HCT116 (cell line): Measurements from ENCODE around the gene LTBP1. TPM values are rescaled to one million over a fixed set of nuclear protein-coding genes. Genes with fewer than 3 reads are reported as not detected.

Experiments used
- ATAC-seq: fragments of 200-7000 bp; cut with Tn5 transposase; 2 replicates; pipeline ENCODE4 v1.9.1; 2020; ENCODE audit warnings: mild to moderate bottlenecking, moderate library complexity
- BruUV-seq: library from RNA; stranded (reverse); fragments of 400-500 nt; replicated peaks from 2 replicates; lab custom pipeline; 2021; lab: Mats Ljungman, UMichigan
- CTCF ChIA-PET: fragments of 300-600 bp; sonication (Branson Sonifier 250); formaldehyde crosslinking; loops from one replicate; lab custom pipeline; 2021; ENCODE audit warnings: antibody characterized with exemption; lab: Charles Lee
- POLR2A ChIA-PET: fragments of 300-600, 350-600 bp; sonication (Branson Sonifier 250); formaldehyde crosslinking; loops from one replicate; lab custom pipeline; 2021; ENCODE audit warnings: antibody characterized with exemption; lab: Charles Lee
- RAD21 ChIA-PET, 2 experiments: fragments of 300-600 bp; sonication (Branson Sonifier 250); formaldehyde crosslinking; loops; one replicate each; lab custom pipeline; 2023; ENCODE audit warnings: low total read pairs in 2 of 2; ENCODE audit not compliant: uncharacterized antibody in 2 of 2, unreplicated experiment in 2 of 2, low non-redundant PET in 1 of 2; lab: Charles Lee
- DNase-seq: peaks from one replicate; pipeline ENCODE4 v3.0.0-alpha.2; 2010; ENCODE audit warnings: low read depth, low spot score
- H2AFZ ChIP-seq: fragments of 200-600 bp; shearing (Covaris generic), sonication (generic); 2 replicates; pipeline ENCODE4 v1.6.1; 2017; ENCODE audit warnings: low read depth, mixed run types, mixed read lengths, antibody characterized with exemption, low read length; ENCODE audit not compliant: poor library complexity, severe bottlenecking
- H3K27ac ChIP-seq: 2 replicates; pipeline ENCODE4 v1.5.1; 2012; ENCODE audit warnings: low read depth, low read length
- H3K27me3 ChIP-seq: fragments of 200-600 bp; sonication (generic); 2 replicates; pipeline ENCODE4 v1.6.1; 2016; ENCODE audit warnings: mixed run types, low read length, mixed read lengths; ENCODE audit not compliant: insufficient read depth
- H3K36me3 ChIP-seq, 2 experiments: fragments of 200-500 bp in 1 of 2; fragments of 200-600 bp in 1 of 2; sonication (Bioruptor generic) in 1 of 2; sonication (generic) in 1 of 2; 2 replicates each; pipeline versions ENCODE4 v1.5.1 to v1.6.1; 2014 to 2016; ENCODE audit warnings: low read length in 2 of 2, inconsistent platforms in 1 of 2, mixed read lengths in 1 of 2, mixed run types in 1 of 2; ENCODE audit not compliant: insufficient read depth in 2 of 2, control insufficient read depth in 1 of 2
- H3K4me1 ChIP-seq, 2 experiments: fragments of 200-600 bp in 1 of 2; sonication (generic) in 1 of 2; 2 replicates each; pipeline versions ENCODE4 v1.5.1 to v1.6.1; 2012 to 2017; ENCODE audit warnings: low read length in 2 of 2, inconsistent platforms in 1 of 2, mild to moderate bottlenecking in 1 of 2, mixed read lengths in 1 of 2, mixed run types in 1 of 2, moderate library complexity in 1 of 2; ENCODE audit not compliant: insufficient read depth in 2 of 2, control insufficient read depth in 1 of 2
- H3K4me2 ChIP-seq: fragments of 200-600 bp; sonication (generic); 2 replicates; pipeline ENCODE4 v1.6.1; 2017; ENCODE audit warnings: mixed run types, low read length, mixed read lengths
- H3K4me3 ChIP-seq, 2 experiments: fragments of 200-600 bp in 1 of 2; sonication (generic) in 1 of 2; replicated peaks in 1 of 2; 2 replicates each; pipeline ENCODE4 v1.5.1; 2011 to 2016; ENCODE audit warnings: low read length in 2 of 2, control low read depth in 1 of 2, low read depth in 1 of 2, mild to moderate bottlenecking in 1 of 2, mixed read lengths in 1 of 2, mixed run types in 1 of 2
- H3K79me2 ChIP-seq: fragments of 200-600 bp; sonication (generic); 2 replicates; pipeline ENCODE4 v1.6.1; 2017; ENCODE audit warnings: mild to moderate bottlenecking, mixed run types, low read length, moderate library complexity, mixed read lengths; ENCODE audit not compliant: insufficient read depth
- H3K9ac ChIP-seq: fragments of 200-600 bp; sonication (generic); 2 replicates; pipeline ENCODE4 v1.6.1; 2016; ENCODE audit warnings: low read length, mixed read lengths
- H3K9me2 ChIP-seq: fragments of 200-600 bp; sonication (generic), shearing (Covaris generic); 2 replicates; pipeline ENCODE4 v1.6.1; 2017; ENCODE audit warnings: mixed run types, mild to moderate bottlenecking, moderate library complexity; ENCODE audit not compliant: insufficient read depth
- H3K9me3 ChIP-seq, 2 experiments: fragments of 200-500 bp in 1 of 2; fragments of 200-600 bp in 1 of 2; sonication (Bioruptor generic) in 1 of 2; sonication (generic) in 1 of 2; 2 replicates each; pipeline ENCODE4 v1.6.1; 2014 to 2017; ENCODE audit warnings: low read length in 2 of 2, mixed read lengths in 2 of 2, inconsistent platforms in 1 of 2, low read depth in 1 of 2, mild to moderate bottlenecking in 1 of 2, mixed run types in 1 of 2, moderate library complexity in 1 of 2; ENCODE audit not compliant: control insufficient read depth in 1 of 2, insufficient read depth in 1 of 2
- H4K20me1 ChIP-seq: fragments of 200-600 bp; sonication (generic), shearing (Covaris generic); 2 replicates; pipeline ENCODE4 v1.6.1; 2017; ENCODE audit warnings: mixed run types, mild to moderate bottlenecking, moderate library complexity; ENCODE audit not compliant: insufficient read depth
- EZH2phosphoT487 ChIP-seq: fragments of 200-600 bp; IDR thresholded peaks from 2 replicates; pipeline ENCODE4 v1.6.1; 2018; ENCODE audit warnings: antibody characterized with exemption, borderline replicate concordance
- JUND ChIP-seq: IDR thresholded peaks from 2 replicates; pipeline ENCODE4 v1.6.1; 2012
- POLR2A ChIP-seq: IDR thresholded peaks from 2 replicates; pipeline ENCODE4 v1.7.0; 2011; ENCODE audit warnings: borderline replicate concordance; ENCODE audit not compliant: insufficient read depth, insufficient read length; ENCODE audit errors: extremely low read depth
- TCF7L2 ChIP-seq: IDR thresholded peaks from 2 replicates; pipeline ENCODE4 v1.7.0; 2011; ENCODE audit warnings: borderline replicate concordance, inconsistent platforms; ENCODE audit not compliant: insufficient read depth, insufficient read length; ENCODE audit errors: extremely low read depth
- ZFX ChIP-seq: fragments of 450-650 bp; IDR thresholded peaks from 2 replicates; pipeline ENCODE4 v1.6.1; 2017
- intact Hi-C: fragments of 100-400 bp; cut with micrococcal nuclease; formaldehyde crosslinking; loops from 2 replicates; pipeline ENCODE4 v1.10.0; 2022
- total RNA-seq: library from RNA; stranded (reverse); gene quantifications from one replicate; pipeline ENCODE4 v1.2.1, GENCODE V29; 2021; ENCODE audit not compliant: unreplicated experiment
- TF ChIP-seq, protein P1 (sequence below): IDR thresholded peaks from 2 replicates; pipeline ENCODE4 v1.6.1; 2011; ENCODE audit warnings: mild to moderate bottlenecking, low read length, moderate library complexity; ENCODE audit not compliant: insufficient replicate concordance; ENCODE audit errors: extremely low read depth
- TF ChIP-seq, protein P2 (sequence below): IDR thresholded peaks from 2 replicates; pipeline ENCODE4 v1.6.1; 2012
- TF ChIP-seq, protein P3 (sequence below): IDR thresholded peaks from 2 replicates; pipeline ENCODE4 v1.6.1; 2012

Gene LTBP1
- total RNA-seq, 1 experiment from 2014 or later: 5.1 TPM

DNA sequence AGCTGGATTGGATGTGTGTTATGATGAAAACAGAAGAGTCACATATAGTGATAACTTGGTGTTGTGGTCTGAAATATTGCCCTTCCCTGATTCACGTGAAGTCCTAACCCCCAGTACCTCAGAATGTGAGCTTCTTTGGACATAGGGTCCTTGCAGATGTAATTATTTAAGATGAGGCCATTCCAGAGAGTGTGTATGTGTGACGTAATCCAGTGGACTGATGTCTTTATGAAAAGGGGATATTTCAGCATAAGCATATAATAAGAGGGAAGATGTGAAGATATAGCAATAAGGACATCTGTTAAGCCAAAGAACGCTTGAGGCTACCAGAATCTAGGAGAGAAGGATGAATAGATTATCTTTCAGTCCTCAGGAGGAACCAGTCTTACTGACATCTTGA, 62.5 kb downstream of the LTBP1 start:
- POLR2A ChIA-PET: no interaction called here

DNA sequence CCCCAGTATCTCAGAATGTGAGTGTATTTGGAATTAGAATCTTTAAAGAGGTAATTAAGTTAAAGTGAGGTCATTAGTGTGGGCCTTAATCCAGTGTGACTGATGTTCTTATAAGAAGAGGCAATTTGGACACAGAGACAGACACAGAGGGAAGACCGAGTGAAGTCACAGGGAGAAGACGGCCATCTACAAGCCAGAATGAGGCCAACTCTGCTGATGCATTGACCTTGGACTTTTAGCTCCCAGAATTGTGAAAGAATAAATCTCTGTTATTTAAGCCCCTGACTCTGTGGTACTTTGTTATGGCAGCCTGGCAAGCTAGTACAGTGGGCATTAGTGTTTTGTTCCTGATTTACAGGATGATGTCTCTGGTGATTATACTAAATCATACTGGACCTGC, 64.6 kb downstream of the LTBP1 start:
- H2AFZ ChIP-seq: no peak overlapping the region
- intact Hi-C loops: loop anchor here (5.0 kb wide), 1 partner anchor 459 kb away; no protein-coding TSS in a partner anchor
- H3K27ac ChIP-seq: no peak overlapping the region
- BruUV-seq: no TSS peak
- no peak overlapping the region for H3K9ac ChIP-seq
- H3K9me3 ChIP-seq: no peaks in the 10 kb centered on the region
- no peaks in the 10 kb centered on the region for H4K20me1 ChIP-seq
- H3K27me3 ChIP-seq: no peaks in the 10 kb centered on the region
- H3K4me2 ChIP-seq: no peak overlapping the region
- H3K79me2 ChIP-seq: no peaks in the 10 kb centered on the region
- peaks cover 0 to 33% of the 10 kb centered on the region in 2 experiments; a peak in 2 of 4 replicates for H3K4me1 ChIP-seq
- H3K4me3 ChIP-seq: no peak overlapping the region
- ChIA-PET RAD21 (no interaction called here), CTCF (no interaction called here), POLR2A (no interaction called here)
- no peak for ATAC-seq
- no peak for DNase-seq
- TF ChIP-seq EZH2phosphoT487 (no peak), JUND (no peak)
- TF ChIP-seq, protein P1, sequence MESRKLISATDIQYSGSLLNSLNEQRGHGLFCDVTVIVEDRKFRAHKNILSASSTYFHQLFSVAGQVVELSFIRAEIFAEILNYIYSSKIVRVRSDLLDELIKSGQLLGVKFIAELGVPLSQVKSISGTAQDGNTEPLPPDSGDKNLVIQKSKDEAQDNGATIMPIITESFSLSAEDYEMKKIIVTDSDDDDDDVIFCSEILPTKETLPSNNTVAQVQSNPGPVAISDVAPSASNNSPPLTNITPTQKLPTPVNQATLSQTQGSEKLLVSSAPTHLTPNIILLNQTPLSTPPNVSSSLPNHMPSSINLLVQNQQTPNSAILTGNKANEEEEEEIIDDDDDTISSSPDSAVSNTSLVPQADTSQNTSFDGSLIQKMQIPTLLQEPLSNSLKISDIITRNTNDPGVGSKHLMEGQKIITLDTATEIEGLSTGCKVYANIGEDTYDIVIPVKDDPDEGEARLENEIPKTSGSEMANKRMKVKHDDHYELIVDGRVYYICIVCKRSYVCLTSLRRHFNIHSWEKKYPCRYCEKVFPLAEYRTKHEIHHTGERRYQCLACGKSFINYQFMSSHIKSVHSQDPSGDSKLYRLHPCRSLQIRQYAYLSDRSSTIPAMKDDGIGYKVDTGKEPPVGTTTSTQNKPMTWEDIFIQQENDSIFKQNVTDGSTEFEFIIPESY: no peak
- no peaks in the 10 kb centered on the region for H3K36me3 ChIP-seq
- H3K9me2 ChIP-seq: no peaks in the 10 kb centered on the region

More for the DNA sequence above, 62.5 kb downstream of the LTBP1 start:
- Histone ChIP-seq H2AFZ (no peak overlapping the region), H3K4me3 (no peak overlapping the region), H3K36me3 (no peaks in the 10 kb centered on the region), H3K4me1 (peaks cover 0 to 14% of the 10 kb centered on the region in 2 experiments; a peak in 2 of 4 replicates), H3K4me2 (no peak overlapping the region), H3K79me2 (no peaks in the 10 kb centered on the region), H3K9ac (no peak overlapping the region), H3K27me3 (no peaks in the 10 kb centered on the region)
- CTCF ChIA-PET: no interaction called here
- no peak for ATAC-seq
- RAD21 ChIA-PET: no interaction called here
- DNase-seq: no peak
- no peak for TF ChIP-seq TCF7L2
- TF ChIP-seq, protein P2, sequence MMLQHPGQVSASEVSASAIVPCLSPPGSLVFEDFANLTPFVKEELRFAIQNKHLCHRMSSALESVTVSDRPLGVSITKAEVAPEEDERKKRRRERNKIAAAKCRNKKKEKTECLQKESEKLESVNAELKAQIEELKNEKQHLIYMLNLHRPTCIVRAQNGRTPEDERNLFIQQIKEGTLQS: no peak
- TF ChIP-seq, protein P3, sequence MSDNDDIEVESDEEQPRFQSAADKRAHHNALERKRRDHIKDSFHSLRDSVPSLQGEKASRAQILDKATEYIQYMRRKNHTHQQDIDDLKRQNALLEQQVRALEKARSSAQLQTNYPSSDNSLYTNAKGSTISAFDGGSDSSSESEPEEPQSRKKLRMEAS: no peak
- TF ChIP-seq ZFX: no peak
- no peak for TF ChIP-seq POLR2A
- TF ChIP-seq, all 23 proteins: peak for 0
- H3K27ac ChIP-seq: no peak overlapping the region
- no peaks in the 10 kb centered on the region for H3K9me2 ChIP-seq
- no peaks in the 10 kb centered on the region for H3K9me3 ChIP-seq
- intact Hi-C loops: no loop called here
- no peaks in the 10 kb centered on the region for H4K20me1 ChIP-seq
- no TSS peak for BruUV-seq
